B cell (primary cell): ENCODE measurements around the gene IDS. TPM values are rescaled to one million over a fixed set of nuclear protein-coding genes. Genes with fewer than 3 reads are reported as not detected.

Source experiments
- ATAC-seq: fragments of 200-7000 bp; cut with Tn5 transposase; one replicate; pipeline ENCODE4 v1.10.0; 2021; ENCODE audit warnings: low read depth, mild to moderate bottlenecking, moderate number of reproducible peaks, moderate library complexity
- CTCF ChIA-PET: fragments of 350-600 bp; sonication (Branson Sonifier 250); formaldehyde crosslinking; loops from one replicate; lab custom pipeline; 2021; ENCODE audit warnings: antibody characterized with exemption, inconsistent platforms; lab: Charles Lee
- POLR2A ChIA-PET: fragments of 350-600 bp; sonication (Branson Sonifier 250); formaldehyde crosslinking; loops from one replicate; lab custom pipeline; 2021; ENCODE audit warnings: antibody characterized with exemption; lab: Charles Lee
- DNase-seq: peaks from one replicate; pipeline ENCODE4 v3.0.0; 2013
- H2AFZ ChIP-seq: 2 replicates; pipeline ENCODE4 v1.6.1; 2012; ENCODE audit warnings: mild to moderate bottlenecking, low read depth, low read length; ENCODE audit not compliant: insufficient read depth, poor library complexity, severe bottlenecking
- H3K27ac ChIP-seq, 2 donors: 1 replicate in 1 of 2; 2 replicates in 1 of 2; pipeline ENCODE4 v1.5.1; 2012 to 2013; ENCODE audit warnings: low read length in 2 of 2, mild to moderate bottlenecking in 2 of 2, moderate library complexity in 1 of 2
- H3K27me3 ChIP-seq, 4 experiments: fragments of 200-600 bp in 1 of 4; sonication (generic) in 1 of 4; replicated peaks in 1 of 4; 1 replicate in 2 of 4; 2 replicates in 2 of 4; pipeline versions ENCODE4 v1.6.1 to v1.7.0; 2013 to 2016; ENCODE audit warnings: low read length in 3 of 4, mild to moderate bottlenecking in 2 of 4, mixed read lengths in 1 of 4, moderate library complexity in 1 of 4; ENCODE audit not compliant: insufficient read depth in 4 of 4, control insufficient read depth in 3 of 4; ENCODE audit errors: control extremely low read depth in 1 of 4
- H3K36me3 ChIP-seq, 2 experiments: replicated peaks in 1 of 2; 1 replicate in 1 of 2; 2 replicates in 1 of 2; pipeline versions ENCODE4 v1.6.1 to v1.7.1; 2013; ENCODE audit warnings: low read length in 1 of 2; ENCODE audit not compliant: insufficient read depth in 2 of 2, control insufficient read depth in 1 of 2; ENCODE audit errors: control extremely low read depth in 1 of 2, extremely low read depth in 1 of 2
- H3K4me1 ChIP-seq, 2 donors: fragments of 200-600 bp in 1 of 2; sonication (generic) in 1 of 2; 1 replicate in 1 of 2; 2 replicates in 1 of 2; pipeline versions ENCODE4 v1.5.1 to v1.6.1; 2013 to 2017; ENCODE audit warnings: low read length in 2 of 2; ENCODE audit not compliant: control insufficient read depth in 2 of 2, insufficient read depth in 2 of 2
- H3K4me2 ChIP-seq: replicated peaks from 2 replicates; pipeline ENCODE3; 2012; ENCODE audit warnings: mild to moderate bottlenecking, low read depth, low read length; ENCODE audit not compliant: poor library complexity, severe bottlenecking
- H3K4me3 ChIP-seq, 5 experiments: fragments of 200-600 bp in 1 of 5; sonication (generic) in 1 of 5; 1 replicate in 3 of 5; 2 replicates in 2 of 5; pipeline versions ENCODE4 v1.5.1 to v1.7.0; 2011 to 2016; ENCODE audit warnings: low read length in 4 of 5, mild to moderate bottlenecking in 4 of 5, low read depth in 2 of 5, control low read depth in 1 of 5, moderate library complexity in 1 of 5; ENCODE audit not compliant: insufficient read depth in 1 of 5; ENCODE audit errors: control extremely low read depth in 1 of 5, extremely low read depth in 1 of 5
- H3K79me2 ChIP-seq: fragments of 200-600 bp; sonication (generic); one replicate; pipeline ENCODE4 v1.6.0; 2016; ENCODE audit warnings: low read length; ENCODE audit not compliant: control insufficient read depth, insufficient read depth
- H3K9ac ChIP-seq: fragments of 200-600 bp; sonication (generic); 2 replicates; pipeline ENCODE4 v1.6.1; 2017; ENCODE audit warnings: mild to moderate bottlenecking, low read length, moderate library complexity
- H3K9me3 ChIP-seq, 3 donors: one replicate each; pipeline versions ENCODE4 v1.6.1 to v1.7.1; 2013; ENCODE audit warnings: low read length in 2 of 3; ENCODE audit not compliant: control insufficient read depth in 2 of 3, insufficient read depth in 1 of 3; ENCODE audit errors: control extremely low read depth in 1 of 3
- H4K20me1 ChIP-seq: 2 replicates; pipeline ENCODE4 v1.6.0; 2012; ENCODE audit warnings: mild to moderate bottlenecking, low read length; ENCODE audit not compliant: insufficient read depth, control insufficient read depth, poor library complexity, severe bottlenecking
- H3K27ac Mint-ChIP-seq: one replicate; pipeline ENCODE4 v1.8.0; 2021; ENCODE audit warnings: mixed read lengths
- H3K27me3 Mint-ChIP-seq: one replicate; pipeline ENCODE4 v1.8.0; 2021; ENCODE audit warnings: mixed read lengths
- H3K4me1 Mint-ChIP-seq: one replicate; pipeline ENCODE4 v1.8.0; 2021; ENCODE audit warnings: mixed read lengths
- H3K4me3 Mint-ChIP-seq: one replicate; pipeline ENCODE4 v1.8.0; 2021; ENCODE audit warnings: mixed read lengths
- H3K9me3 Mint-ChIP-seq: one replicate; pipeline ENCODE4 v1.8.0; 2022; ENCODE audit warnings: mixed read lengths; ENCODE audit not compliant: insufficient read depth
- CTCF ChIP-seq: fragments of 200-600 bp; IDR thresholded peaks from one replicate; pipeline ENCODE4 v1.8.0; 2022; ENCODE audit warnings: antibody characterized with exemption, mild to moderate bottlenecking
- EZH2 ChIP-seq: IDR thresholded peaks from 2 replicates; pipeline ENCODE4 v1.6.1; 2012; ENCODE audit warnings: borderline replicate concordance, low read depth, mild to moderate bottlenecking, moderate library complexity, low read length; ENCODE audit not compliant: insufficient read depth, poor library complexity, severe bottlenecking
- WGBS: methylation state at CpG from one replicate; pipeline ENCODE4 v1.1.5; 2013; ENCODE audit warnings: missing lambda C conversion rate; ENCODE audit not compliant: insufficient coverage; 5-methylcytosine and 5-hydroxymethylcytosine counted together
- intact Hi-C: fragments of 100-400 bp; cut with micrococcal nuclease; formaldehyde crosslinking; loops from one replicate; pipeline ENCODE4 v1.10.0; 2022
- polyA plus RNA-seq: library from polyadenylated mRNA; depleted of rRNA; stranded (reverse); fragments of >200 nt; gene quantifications from 2 replicates; pipeline ENCODE4 v1.2.3, GENCODE V29; 2012
- total RNA-seq, 2 donors: library from RNA; stranded (reverse); fragments of 120-200 nt in 1 of 2; gene quantifications; 1 replicate in 1 of 2; 2 replicates in 1 of 2; pipeline versions ENCODE4 v1.2.3 to v1.2.4, GENCODE V29; 2013 to 2022

Gene IDS
- total and polyA plus RNA-seq, 2 donors (not counting 1 experiment from before 2014, with no cell fraction given): 85.3 to 169 TPM

- Histone ChIP-seq H3K4me2 (peak overlapping the region; percentile 9), H3K27me3 (no peaks in the 10 kb centered on the region), H3K36me3 (no peaks in the 10 kb centered on the region), H3K79me2 (no peaks in the 10 kb centered on the region), H4K20me1 (no peaks in the 10 kb centered on the region), H3K9ac (no peak overlapping the region), H3K4me3 (no peak overlapping the region), H3K9me3 (no peaks in the 10 kb centered on the region), H3K4me1 (no peaks in the 10 kb centered on the region), H2AFZ (no peak overlapping the region), H3K27ac (no peak overlapping the region)
- ChIA-PET CTCF (interaction anchor here (0.6 to 5.4 kb wide), 9 partner anchors 8 to 1425 kb away, joined by 3 to 42 read pairs (median 5); no protein-coding TSS in a partner anchor), POLR2A (no interaction called here)
- 4% methylated on average over 16 of the region's 23 CpGs for WGBS
- intact Hi-C loops: loop anchor here (1.0 kb wide), 1 partner anchor 1338 kb away; no protein-coding TSS in a partner anchor
- TF ChIP-seq EZH2 (no peak), CTCF (peak; percentile 77)
- DNase-seq: peak; percentile 63
- no peaks in the 10 kb centered on the region for H3K27me3 Mint-ChIP-seq
- H3K9me3 Mint-ChIP-seq: no peaks in the 10 kb centered on the region
- H3K27ac Mint-ChIP-seq: no peak overlapping the region
- H3K4me1 Mint-ChIP-seq: no peaks in the 10 kb centered on the region
- no peak overlapping the region for H3K4me3 Mint-ChIP-seq
- ATAC-seq: peak; percentile 76
Observed at GRCh38 chrX:149470955-149471354, 34.2 kb downstream of the IDS start.

GRCh38 chrX:149469406-149469805 lies 35.7 kb downstream of the IDS start:
- Mint-ChIP-seq H3K27me3 (no peaks in the 10 kb centered on the region), H3K27ac (no peak overlapping the region), H3K4me1 (no peaks in the 10 kb centered on the region), H3K4me3 (no peak overlapping the region), H3K9me3 (no peaks in the 10 kb centered on the region)
- Histone ChIP-seq H3K4me2 (no peak overlapping the region), H2AFZ (no peak overlapping the region), H3K9me3 (no peaks in the 10 kb centered on the region), H3K79me2 (no peaks in the 10 kb centered on the region), H3K27ac (no peak overlapping the region), H4K20me1 (no peaks in the 10 kb centered on the region), H3K4me1 (no peaks in the 10 kb centered on the region), H3K4me3 (no peak overlapping the region), H3K36me3 (no peaks in the 10 kb centered on the region), H3K27me3 (no peaks in the 10 kb centered on the region), H3K9ac (no peak overlapping the region)
- no peak for DNase-seq
- no CpG with 5 or more reads among the region's 5 CpGs for WGBS
- TF ChIP-seq EZH2: no peak
- no peak for TF ChIP-seq CTCF
- intact Hi-C loops: no loop called here
- CTCF ChIA-PET: interaction anchor here (1.6 to 5.4 kb wide), 3 partner anchors 8 to 1420 kb away, joined by 5 to 42 read pairs (median 6); no protein-coding TSS in a partner anchor
- no peak for ATAC-seq
- POLR2A ChIA-PET: no interaction called here
